ENCODE measurements around the gene PCED1A. TPM values are rescaled to one million over a fixed set of nuclear protein-coding genes. Genes with fewer than 3 reads are reported as not detected.
A peak's percentile ranks its signal among the peaks of the same experiment; 100 is the strongest.

The PCED1A gene
- total RNA-seq, 6 donors from 2014 or later, result 28.7 to 185 (median 49.1) TPM

DNA sequence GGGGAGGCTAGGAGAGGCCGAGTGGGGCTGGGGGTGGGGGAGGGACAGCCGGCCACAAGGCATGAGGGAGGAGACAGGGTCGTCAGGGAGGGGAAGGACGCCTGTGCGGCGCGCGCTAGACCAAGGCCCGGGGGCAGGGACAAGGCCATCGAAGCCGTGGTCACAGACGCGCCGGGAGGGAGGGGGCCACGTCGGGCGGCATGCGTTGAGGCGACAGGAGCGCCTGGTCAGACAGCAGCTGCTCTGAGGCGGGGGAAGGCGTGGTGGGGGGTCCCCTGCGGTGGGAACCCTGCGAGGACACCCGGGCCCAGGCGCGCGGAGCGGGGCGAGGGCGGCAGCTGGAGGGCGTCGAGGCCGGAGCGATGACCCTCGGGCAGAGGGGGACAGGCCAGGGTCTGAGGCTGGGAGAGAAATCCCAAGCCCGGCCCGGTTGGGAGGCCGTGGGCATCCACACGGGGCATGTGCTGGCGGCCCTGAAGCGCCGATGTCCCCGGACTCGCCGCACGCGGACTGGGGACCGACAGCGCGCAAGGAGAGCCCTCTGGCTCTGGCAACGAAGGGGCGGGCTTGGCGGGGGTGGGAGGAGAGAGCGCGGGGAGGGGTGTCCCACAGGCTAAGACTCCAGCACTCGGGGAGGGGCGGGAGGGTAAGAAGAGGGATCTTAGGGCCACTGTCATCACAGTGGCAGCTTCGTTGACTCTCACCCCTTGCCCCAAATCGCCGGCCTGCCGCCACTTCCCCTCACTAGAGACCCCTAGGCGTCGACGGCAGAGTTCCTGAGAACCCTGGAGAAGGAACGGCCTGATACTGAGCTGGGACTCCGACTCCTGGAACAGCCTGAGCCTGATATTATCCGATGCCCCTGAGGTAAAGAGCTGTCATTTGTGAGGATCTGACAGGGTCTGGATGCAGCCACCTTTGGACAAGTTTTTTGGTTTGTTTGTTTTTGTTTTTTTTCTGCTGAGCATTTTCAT lies 19.3 kb downstream of the PCED1A start:
- Histone ChIP-seq H3K27ac (no peak overlapping the region), H3K36me3 (no peaks in the 10 kb centered on the region), H3K9me3 (no peaks in the 10 kb centered on the region), H3K4me3 (no peak overlapping the region), H3K27me3 (peaks cover 2 to 21% (median 13%) of the 10 kb centered on the region in 4 donors), H3K4me1 (peaks cover 0 to 17% (median 0%) of the 10 kb centered on the region in 4 donors)
- DNase-seq (peak in 1 of 2 donors; percentile 82), ATAC-seq (ENCODE audit: low FRiP score in 2 of 2) (peak in 1 of 2 donors; percentile 63)
- 12 to 14% methylated on average over 21 to 29 of the region's 68 CpGs for WGBS, 2 donors
- TF ChIP-seq, protein P1, sequence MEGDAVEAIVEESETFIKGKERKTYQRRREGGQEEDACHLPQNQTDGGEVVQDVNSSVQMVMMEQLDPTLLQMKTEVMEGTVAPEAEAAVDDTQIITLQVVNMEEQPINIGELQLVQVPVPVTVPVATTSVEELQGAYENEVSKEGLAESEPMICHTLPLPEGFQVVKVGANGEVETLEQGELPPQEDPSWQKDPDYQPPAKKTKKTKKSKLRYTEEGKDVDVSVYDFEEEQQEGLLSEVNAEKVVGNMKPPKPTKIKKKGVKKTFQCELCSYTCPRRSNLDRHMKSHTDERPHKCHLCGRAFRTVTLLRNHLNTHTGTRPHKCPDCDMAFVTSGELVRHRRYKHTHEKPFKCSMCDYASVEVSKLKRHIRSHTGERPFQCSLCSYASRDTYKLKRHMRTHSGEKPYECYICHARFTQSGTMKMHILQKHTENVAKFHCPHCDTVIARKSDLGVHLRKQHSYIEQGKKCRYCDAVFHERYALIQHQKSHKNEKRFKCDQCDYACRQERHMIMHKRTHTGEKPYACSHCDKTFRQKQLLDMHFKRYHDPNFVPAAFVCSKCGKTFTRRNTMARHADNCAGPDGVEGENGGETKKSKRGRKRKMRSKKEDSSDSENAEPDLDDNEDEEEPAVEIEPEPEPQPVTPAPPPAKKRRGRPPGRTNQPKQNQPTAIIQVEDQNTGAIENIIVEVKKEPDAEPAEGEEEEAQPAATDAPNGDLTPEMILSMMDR (IDR thresholded peaks at IDR 0.05), result no peak
- TF ChIP-seq POLR2AphosphoS5 (IDR thresholded peaks at IDR 0.05) (no peak), POLR2A (IDR thresholded peaks at IDR 0.05) (no peak), EP300 (IDR thresholded peaks at IDR 0.05) (no peak)

DNA sequence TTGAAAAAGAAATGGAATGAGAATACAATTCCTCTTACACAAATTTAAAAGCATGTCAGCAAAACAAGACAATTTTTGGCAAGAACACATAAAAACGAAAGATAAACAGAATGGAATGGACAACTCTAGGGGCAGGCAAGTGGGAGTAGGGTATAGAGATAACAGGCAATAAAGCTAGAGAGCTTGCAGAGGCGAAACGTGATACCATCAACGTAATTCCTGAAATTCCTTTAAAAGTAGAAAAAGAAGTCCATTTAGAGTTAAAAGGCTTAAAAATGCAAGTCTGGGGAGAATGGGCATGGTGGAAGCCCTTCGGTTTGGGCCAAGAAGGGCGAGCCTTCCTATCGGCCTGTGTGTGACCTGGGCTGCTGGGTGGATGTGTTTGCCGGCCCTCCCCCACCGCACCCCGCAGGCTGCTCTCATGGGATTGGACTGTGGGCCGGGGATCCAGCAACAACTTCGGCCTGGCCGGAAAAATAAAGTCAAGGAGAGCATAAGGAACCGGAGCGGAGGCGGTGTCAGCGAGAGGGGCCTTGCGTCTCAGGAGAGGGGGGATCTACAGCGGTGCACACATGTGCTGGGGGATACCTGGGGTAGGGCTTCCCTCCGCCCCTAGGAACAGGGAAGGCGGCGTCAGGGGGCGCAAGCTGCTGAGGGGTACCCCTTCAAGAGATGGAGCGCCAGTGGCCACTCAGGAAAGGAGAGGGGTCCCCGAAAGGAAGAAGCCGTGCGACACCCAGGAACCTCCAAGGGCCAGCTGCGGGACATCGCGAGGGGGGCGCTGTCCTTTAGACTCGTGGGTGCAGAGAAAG lies 20.2 kb downstream of the PCED1A start:
- peak in 1 of 2 donors; percentile 36 for DNase-seq
- no peak for TF ChIP-seq POLR2AphosphoS5 (IDR thresholded peaks at IDR 0.05)
- TF ChIP-seq POLR2A (IDR thresholded peaks at IDR 0.05), result no peak
- TF ChIP-seq EP300 (IDR thresholded peaks at IDR 0.05), result no peak
- TF ChIP-seq, protein P1 (IDR thresholded peaks at IDR 0.05), result no peak
- peaks cover 0 to 17% (median 0%) of the 10 kb centered on the region in 4 donors for H3K4me1 ChIP-seq
- peak; percentile 16 to 52 for ATAC-seq (ENCODE audit: low FRiP score in 2 of 2)
- no peaks in the 10 kb centered on the region for H3K36me3 ChIP-seq
- no peak overlapping the region for H3K4me3 ChIP-seq
- no peak overlapping the region for H3K27ac ChIP-seq
- H3K9me3 ChIP-seq, result no peaks in the 10 kb centered on the region
- WGBS, 2 donors, result 37 to 47% methylated on average over 32 of the region's 32 CpGs
- H3K27me3 ChIP-seq, result peaks cover 2 to 21% (median 13%) of the 10 kb centered on the region in 4 donors

DNA sequence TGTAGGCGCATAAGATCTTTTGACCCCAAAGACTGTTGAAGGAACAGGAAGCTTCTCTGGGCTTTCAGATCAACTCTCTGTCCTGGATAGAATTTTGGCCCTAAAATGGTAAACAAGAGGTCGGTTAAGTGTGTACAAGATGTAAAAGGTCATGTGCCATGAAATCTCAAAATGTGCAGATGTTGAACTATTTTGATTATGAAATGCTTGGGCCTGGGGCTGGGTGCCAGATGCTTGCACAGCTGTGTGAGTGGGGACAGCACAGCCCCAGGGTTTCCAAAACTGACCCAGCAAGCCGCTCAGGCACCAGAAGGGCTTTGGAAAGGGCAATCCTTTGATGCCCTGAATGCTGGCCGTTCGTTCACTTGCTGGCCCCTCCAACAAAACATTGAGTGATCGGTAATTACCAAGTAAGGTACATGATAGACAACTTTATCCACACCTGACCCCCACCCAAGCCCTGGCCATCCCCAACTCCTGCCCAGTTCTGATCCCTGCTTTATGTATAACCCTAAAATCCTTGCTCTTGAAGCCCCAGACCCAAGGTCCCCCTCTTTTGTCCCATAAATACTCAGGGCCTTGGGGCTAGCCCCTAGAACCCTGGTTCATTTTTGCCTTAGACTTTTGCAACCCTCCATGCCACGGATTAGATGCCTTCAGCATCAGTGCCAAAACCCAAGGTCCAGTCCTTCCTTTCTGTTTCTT lies 22.4 kb downstream of the PCED1A start:
- no peak overlapping the region for H3K4me3 ChIP-seq
- peaks cover 0 to 17% (median 0%) of the 10 kb centered on the region in 4 donors for H3K4me1 ChIP-seq
- H3K27me3 ChIP-seq, result peaks cover 2 to 21% (median 13%) of the 10 kb centered on the region in 4 donors
- 82 to 83% methylated on average over 7 of the region's 7 CpGs for WGBS, 2 donors
- TF ChIP-seq POLR2A (IDR thresholded peaks at IDR 0.05) (no peak), POLR2AphosphoS5 (IDR thresholded peaks at IDR 0.05) (no peak), EP300 (IDR thresholded peaks at IDR 0.05) (no peak)
- TF ChIP-seq, protein P1 (IDR thresholded peaks at IDR 0.05), result no peak
- no peaks in the 10 kb centered on the region for H3K9me3 ChIP-seq
- no peak overlapping the region for H3K27ac ChIP-seq
- no peak for ATAC-seq (ENCODE audit: low FRiP score in 2 of 2)
- no peaks in the 10 kb centered on the region for H3K36me3 ChIP-seq
- DNase-seq, result no peak

DNA sequence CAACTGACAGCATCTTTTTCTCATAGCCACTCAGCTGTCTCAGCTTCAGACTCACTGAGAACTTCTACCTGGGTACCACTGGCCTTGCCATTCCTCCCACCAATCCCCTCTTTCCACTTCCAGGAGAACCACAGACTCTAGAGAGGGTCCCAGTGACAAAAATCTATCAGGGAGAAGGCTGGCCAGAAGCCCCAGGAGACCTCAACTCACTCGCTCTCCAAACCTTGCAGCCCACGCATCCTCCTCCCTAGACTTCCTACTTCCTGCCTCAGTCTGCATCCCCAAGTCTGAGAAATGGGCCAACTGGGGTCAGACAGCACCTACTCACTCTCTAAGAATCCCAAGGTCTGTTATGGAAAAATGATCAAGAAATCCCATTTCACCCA lies 23.1 kb downstream of the PCED1A start:
- TF ChIP-seq EP300 (IDR thresholded peaks at IDR 0.05) (no peak), POLR2AphosphoS5 (IDR thresholded peaks at IDR 0.05) (no peak), POLR2A (IDR thresholded peaks at IDR 0.05) (no peak)
- TF ChIP-seq, protein P1 (IDR thresholded peaks at IDR 0.05), result no peak
- whole genome bisulfite sequencing, 2 donors, result 86 to 94% methylated on average over 2 of the region's 2 CpGs
- Histone ChIP-seq H3K36me3 (no peaks in the 10 kb centered on the region), H3K27ac (no peak overlapping the region), H3K4me3 (no peak overlapping the region), H3K4me1 (peaks cover 0 to 17% (median 0%) of the 10 kb centered on the region in 4 donors), H3K9me3 (no peaks in the 10 kb centered on the region), H3K27me3 (peaks cover 2 to 21% (median 13%) of the 10 kb centered on the region in 4 donors)
- DNase-seq, result no peak
- no peak for ATAC-seq (ENCODE audit: low FRiP score in 2 of 2)
